Neural crest cell (in vitro differentiated cells): ENCODE data around the gene VAMP8. TPM values are rescaled to one million over a fixed set of nuclear protein-coding genes. Genes with fewer than 3 reads are reported as not detected.

ENCODE experiments used
- DNase-seq: peaks from one replicate; pipeline ENCODE4 v3.0.0; 2021; ENCODE audit warnings: low read depth, mixed read lengths, low spot score
- H3K27ac Mint-ChIP-seq: one replicate; pipeline ENCODE4 v1.8.0; 2021; ENCODE audit warnings: mild to moderate bottlenecking, mixed read lengths; ENCODE audit not compliant: unreplicated experiment
- H3K27me3 Mint-ChIP-seq: 2 replicates; pipeline ENCODE4 v1.8.0; 2021; ENCODE audit warnings: low read depth, mild to moderate bottlenecking, mixed read lengths
- H3K36me3 Mint-ChIP-seq: 2 replicates; pipeline ENCODE4 v1.8.0; 2021; ENCODE audit warnings: low read depth, mild to moderate bottlenecking, mixed read lengths
- H3K4me1 Mint-ChIP-seq: 2 replicates; pipeline ENCODE4 v1.8.0; 2021; ENCODE audit warnings: mixed read lengths
- H3K4me3 Mint-ChIP-seq: one replicate; pipeline ENCODE4 v1.8.0; 2021; ENCODE audit warnings: mild to moderate bottlenecking, mixed read lengths
- H3K9me3 Mint-ChIP-seq: 2 replicates; pipeline ENCODE4 v1.8.0; 2021; ENCODE audit warnings: mixed read lengths
- CTCF ChIP-seq: fragments of 200-600 bp; sonication (generic); conservative IDR thresholded peaks from 2 replicates; pipeline ENCODE4 v1.5.0; 2021; ENCODE audit warnings: antibody characterized with exemption, mild to moderate bottlenecking
- total RNA-seq: library from RNA; stranded (reverse); gene quantifications from 2 replicates; pipeline ENCODE4 v1.2.1, GENCODE V29; 2021

Gene VAMP8
- total RNA-seq, 1 donor from 2014 or later, result 1.1 TPM

- Mint-ChIP-seq H3K9me3 (no peaks in the 10 kb centered on the region), H3K4me3 (peak overlapping the region; percentile 71), H3K27me3 (no peaks in the 10 kb centered on the region), H3K4me1 (peaks cover 32% of the 10 kb centered on the region), H3K36me3 (no peaks in the 10 kb centered on the region), H3K27ac (no peak overlapping the region)
- DNase-seq, result no peak
- TF ChIP-seq CTCF, result no peak
These were observed 21.4 kb downstream of the VAMP8 start for GRCh38 chr2:85598594-85599340.

GRCh38 chr2:85599468-85600234, 22.3 kb downstream of the VAMP8 start:
- DNase-seq, result no peak
- Mint-ChIP-seq H3K4me1 (peaks cover 30% of the 10 kb centered on the region), H3K27ac (no peak overlapping the region), H3K4me3 (peak overlapping the region; percentile 90), H3K36me3 (no peaks in the 10 kb centered on the region), H3K27me3 (no peaks in the 10 kb centered on the region), H3K9me3 (no peaks in the 10 kb centered on the region)
- TF ChIP-seq CTCF, result no peak

- DNase-seq, result no peak
- Mint-ChIP-seq H3K4me3 (peak overlapping the region; percentile 90), H3K27me3 (no peaks in the 10 kb centered on the region), H3K36me3 (no peaks in the 10 kb centered on the region), H3K4me1 (peaks cover 32% of the 10 kb centered on the region), H3K27ac (no peak overlapping the region), H3K9me3 (no peaks in the 10 kb centered on the region)
- TF ChIP-seq CTCF, result no peak
These were observed 22.8 kb downstream of the VAMP8 start for GRCh38 chr2:85600235-85600575.

- DNase-seq, result no peak
- no peak overlapping the region for H3K27ac Mint-ChIP-seq
- H3K9me3 Mint-ChIP-seq, result no peaks in the 10 kb centered on the region
- no peaks in the 10 kb centered on the region for H3K27me3 Mint-ChIP-seq
- H3K36me3 Mint-ChIP-seq, result no peaks in the 10 kb centered on the region
- H3K4me3 Mint-ChIP-seq, result peak overlapping the region; percentile 90
- peaks cover 27% of the 10 kb centered on the region for H3K4me1 Mint-ChIP-seq
- no peak for TF ChIP-seq CTCF
These were observed 23.8 kb downstream of the VAMP8 start for GRCh38 chr2:85600951-85601770.

- Mint-ChIP-seq H3K27ac (peak overlapping the region; percentile 19), H3K36me3 (no peaks in the 10 kb centered on the region), H3K4me1 (peaks cover 24% of the 10 kb centered on the region), H3K4me3 (peak overlapping the region; percentile 90), H3K27me3 (no peaks in the 10 kb centered on the region), H3K9me3 (no peaks in the 10 kb centered on the region)
- peak; percentile 32 for DNase-seq
- no peak for TF ChIP-seq CTCF
These were observed 24.5 kb downstream of the VAMP8 start for GRCh38 chr2:85601771-85602475.
